Right lobe of liver (tissue), 6 donors: ENCODE results near the gene XPR1. TPM values are rescaled to one million over a fixed set of nuclear protein-coding genes. Genes with fewer than 3 reads are reported as not detected.

Source experiments
- ATAC-seq, 4 donors: fragments of 200-7000 bp; cut with Tn5 transposase; one replicate each; pipeline ENCODE4 v1.9.1; 2020; ENCODE audit warnings: mild to moderate bottlenecking in 4 of 4, moderate library complexity in 4 of 4
- DNase-seq, 3 donors: peaks; one replicate each; pipeline ENCODE4 v3.0.0-alpha.2; 2020
- H3K27ac ChIP-seq, 3 donors: fragments of 200-600 bp; one replicate each; pipeline ENCODE4 v1.8.0; 2022
- H3K27me3 ChIP-seq, 2 donors: fragments of 200-600 bp; one replicate each; pipeline ENCODE4 v1.8.0; 2022
- H3K36me3 ChIP-seq, 4 donors: fragments of 200-600 bp; sonication (generic) in 1 of 4; one replicate each; pipeline versions ENCODE4 v1.5.1 to v1.8.0; 2017 to 2022; ENCODE audit warnings: control low read depth in 1 of 4
- H3K4me1 ChIP-seq, 4 donors: fragments of 200-600 bp; sonication (generic) in 1 of 4; one replicate each; pipeline versions ENCODE4 v1.5.1 to v1.8.0; 2017 to 2022; ENCODE audit warnings: control low read depth in 1 of 4
- H3K4me3 ChIP-seq, 3 donors: fragments of 200-600 bp; one replicate each; pipeline ENCODE4 v1.8.0; 2022
- H3K9me3 ChIP-seq, 4 donors: fragments of 200-600 bp; sonication (generic) in 1 of 4; one replicate each; pipeline versions ENCODE4 v1.5.1 to v1.8.0; 2017 to 2022; ENCODE audit warnings: control low read depth in 1 of 4
- CTCF ChIP-seq, 4 donors: fragments of 200-600 bp in 3 of 4; fragments of 450-650 bp in 1 of 4; IDR thresholded peaks; one replicate each; pipeline versions ENCODE4 v1.5.1 to v1.8.0; 2016 to 2022; ENCODE audit warnings: antibody characterized with exemption in 4 of 4, mild to moderate bottlenecking in 2 of 4
- POLR2A ChIP-seq: fragments of 450-650 bp; IDR thresholded peaks from one replicate; pipeline ENCODE4 v1.6.1; 2017; ENCODE audit warnings: antibody characterized with exemption, mild to moderate bottlenecking
- WGBS: methylation state at CpG from one replicate; pipeline ENCODE4 v1.1.6; 2018; ENCODE audit warnings: low coverage, low lambda C conversion rate; ENCODE audit not compliant: insufficient coverage; ENCODE audit errors: missing lambda C conversion rate; 5-methylcytosine and 5-hydroxymethylcytosine counted together
- intact Hi-C, 2 donors: fragments of 100-400 bp; cut with DNase I; formaldehyde crosslinking; loops; one replicate each; pipeline versions ENCODE4 v1.11.2 to v1.14.1; 2022
- total RNA-seq, 6 experiments: library from RNA; depleted of rRNA in 2 of 6; stranded (reverse); fragments of >200 nt in 2 of 6; fragmentation: NEBNext Ultra II Directional in 3 of 6; extraction: Animal tissue kit (Norgen Biotek cat#: 25700) in 3 of 6; gene quantifications; one replicate each; pipeline versions ENCODE4 v1.1.0 to v1.2.4, GENCODE V29; 2016 to 2023
- donor health status: DM: no; HTN: yes; CAD: no.
- donor health status: DM: no; HTN: no; CAD: no.
- donor health status: DM: no; HTN: no; CAD: no.
- donor health status: DM: no; HTN: yes; CAD: no.
- donor health status: DM: no; HTN: yes; CAD: no.

XPR1 gene
- total RNA-seq, 6 experiments from 2014 or later: 5.9 to 10.0 (median 9.0) TPM

- 100% methylated on average over 1 of the region's 1 CpG for WGBS
- no peaks in the 10 kb centered on the region for H3K36me3 ChIP-seq
- no peaks in the 10 kb centered on the region for H3K27me3 ChIP-seq
- DNase-seq (no peak), ATAC-seq (no peak)
- no peaks in the 10 kb centered on the region for H3K9me3 ChIP-seq
- no peak for TF ChIP-seq POLR2A
- no peak for TF ChIP-seq CTCF (IDR thresholded peaks at IDR 0.05)
- H3K27ac ChIP-seq: no peak overlapping the region
- no peak overlapping the region for H3K4me3 ChIP-seq
- intact Hi-C loops: loop anchor here in 1 of 2 donors (10.0 kb wide), 1 partner anchor 345 kb away; no protein-coding TSS in a partner anchor
- H3K4me1 ChIP-seq: peaks cover 0 to 17% (median 4%) of the 10 kb centered on the region in 4 donors
Measured at GRCh38 chr1:180859306-180859705, 227.5 kb downstream of the XPR1 start.

- intact Hi-C loops: loop anchor here (10.0 kb wide), 2 partner anchors 326 to 346 kb away; no protein-coding TSS in a partner anchor
- peaks cover 0 to 6% (median 0%) of the 10 kb centered on the region in 4 donors for H3K36me3 ChIP-seq
Measured at GRCh38 chr1:180860535-180860934, 228.7 kb downstream of the XPR1 start.

GRCh38 chr1:180862305-180862704, 230.5 kb downstream of the XPR1 start:
- no peak for DNase-seq
- TF ChIP-seq POLR2A: no peak
- TF ChIP-seq CTCF (IDR thresholded peaks at IDR 0.05): no peak
- H3K9me3 ChIP-seq: no peaks in the 10 kb centered on the region
- H3K27me3 ChIP-seq: no peaks in the 10 kb centered on the region
- intact Hi-C loops: loop anchor here (10.0 kb wide), 2 partner anchors 328 to 348 kb away; no protein-coding TSS in a partner anchor
- H3K27ac ChIP-seq: peak overlapping the region in 1 of 3 donors; percentile 14
- H3K4me1 ChIP-seq: peaks cover 0 to 17% (median 4%) of the 10 kb centered on the region in 4 donors
- no peak overlapping the region for H3K4me3 ChIP-seq
- peaks cover 0 to 6% (median 0%) of the 10 kb centered on the region in 4 donors for H3K36me3 ChIP-seq
- peak; percentile 77 to 93 (median 87) for ATAC-seq
- WGBS: 10% methylated on average over 1 of the region's 1 CpG

More at GRCh38 chr1:180860535-180860934, 228.7 kb downstream of the XPR1 start:
- Histone ChIP-seq H3K9me3 (no peaks in the 10 kb centered on the region), H3K27me3 (no peaks in the 10 kb centered on the region), H3K4me3 (no peak overlapping the region), H3K27ac (no peak overlapping the region), H3K4me1 (peaks cover 0 to 17% (median 4%) of the 10 kb centered on the region in 4 donors)
- no peak for ATAC-seq
- TF ChIP-seq CTCF (IDR thresholded peaks at IDR 0.05) (no peak), POLR2A (no peak)
- WGBS: 82% methylated on average over 2 of the region's 2 CpGs
- DNase-seq: no peak

GRCh38 chr1:180863158-180863775, 231.4 kb downstream of the XPR1 start:
- Histone ChIP-seq H3K27me3 (no peaks in the 10 kb centered on the region), H3K4me1 (peaks cover 0 to 17% (median 4%) of the 10 kb centered on the region in 4 donors), H3K27ac (no peak overlapping the region), H3K9me3 (no peaks in the 10 kb centered on the region), H3K4me3 (no peak overlapping the region), H3K36me3 (peaks cover 0 to 6% (median 0%) of the 10 kb centered on the region in 4 donors)
- TF ChIP-seq POLR2A (no peak), CTCF (IDR thresholded peaks at IDR 0.05) (peak; percentile 70 to 79 (median 72))
- WGBS: 18% methylated on average over 6 of the region's 6 CpGs
- intact Hi-C loops: loop anchor here (10.0 kb wide), 2 partner anchors 328 to 348 kb away; no protein-coding TSS in a partner anchor
- DNase-seq (no peak), ATAC-seq (peak; percentile 52 to 79 (median 74))
